GM21423 (cell line): Measurements from ENCODE around the gene TUBA4A.
"Not testable (repeated sequence)": the region's sequence is repeated elsewhere in the genome, so short reads cannot be mapped to it uniquely, and the experiment has no call there.

Experiments
- ATAC-seq: cut with Tn5 transposase; IDR thresholded peaks from one replicate; pipeline ENCODE4 v1.9.1; 2021; ENCODE audit warnings: mild to moderate bottlenecking, moderate library complexity; ENCODE audit not compliant: unreplicated experiment

TUBA4A gene

GRCh38 chr2:219287116-219287440 is 33.4 kb upstream of the TUBA4A start:
- not testable (repeated sequence) for ATAC-seq

- ATAC-seq = no peak
These were observed 32.9 kb upstream of the TUBA4A start for GRCh38 chr2:219286436-219287115.

DNA sequence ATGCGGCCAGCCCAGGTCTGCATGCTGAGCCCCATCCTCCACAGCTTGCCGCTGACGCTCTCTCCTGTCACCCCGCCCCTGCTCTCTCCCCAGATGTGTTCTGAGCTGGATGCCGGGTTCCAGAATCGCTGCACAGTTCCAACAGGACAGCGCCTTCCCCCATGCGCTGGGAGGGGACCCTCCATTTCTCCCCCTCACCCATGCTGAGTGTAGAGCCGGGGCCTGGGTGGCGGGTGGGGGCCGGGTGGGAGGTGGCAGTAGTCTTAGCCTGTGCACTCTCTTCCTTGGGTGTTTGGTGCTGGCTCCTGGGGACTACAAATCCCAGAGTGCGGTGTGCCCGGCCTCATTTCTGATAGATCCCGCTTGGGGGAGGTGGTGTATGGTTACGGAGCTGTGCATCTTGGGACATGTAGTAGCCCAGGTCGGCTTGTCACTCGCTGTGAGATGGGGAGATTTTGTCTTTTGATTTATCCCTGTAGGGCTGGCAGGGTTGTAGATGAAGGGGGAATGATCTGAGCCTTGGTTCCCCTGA is 32.2 kb upstream of the TUBA4A start:
- no peak for ATAC-seq

- no peak for ATAC-seq
These were observed 31.6 kb upstream of the TUBA4A start for GRCh38 chr2:219285373-219285735.

GRCh38 chr2:219284501-219285372 is 31.0 kb upstream of the TUBA4A start:
- ATAC-seq = no peak

GRCh38 chr2:219282943-219283581 is 29.3 kb upstream of the TUBA4A start:
- no peak for ATAC-seq

- ATAC-seq = no peak
These were observed 28.7 kb upstream of the TUBA4A start for GRCh38 chr2:219282375-219282774.

GRCh38 chr2:219281588-219281987 is 27.9 kb upstream of the TUBA4A start:
- no peak for ATAC-seq

- ATAC-seq = no peak
These were observed 26.9 kb upstream of the TUBA4A start for GRCh38 chr2:219280651-219281050.

DNA sequence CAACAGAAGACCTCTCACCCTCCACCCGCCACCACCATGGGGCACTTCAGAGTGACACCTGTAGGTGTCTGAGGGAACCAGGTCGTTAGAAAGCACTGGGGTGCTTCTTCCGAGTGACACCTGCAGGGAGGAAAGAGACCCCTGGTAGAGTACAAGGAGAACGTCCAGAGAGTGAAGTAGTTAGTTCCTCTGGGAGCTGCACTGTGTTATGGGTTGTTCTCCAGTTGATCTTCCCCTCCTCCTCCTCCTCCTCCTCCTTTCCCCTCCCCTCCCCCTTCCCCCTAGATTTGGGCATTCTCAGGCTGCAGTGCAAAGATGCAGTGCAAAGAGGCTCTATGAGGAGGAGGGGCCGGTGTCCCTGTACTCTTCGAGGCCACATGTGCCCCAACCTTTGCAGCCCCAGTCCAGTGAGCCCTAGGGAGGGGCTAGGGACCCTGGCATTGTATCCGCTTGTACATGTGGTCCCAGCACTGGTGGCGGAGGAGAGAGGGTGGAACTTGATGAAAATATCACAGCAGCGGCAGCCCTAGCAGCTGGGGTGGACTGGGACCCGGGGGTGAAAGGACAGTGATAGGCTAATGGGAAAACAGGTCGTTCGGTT is 26.3 kb upstream of the TUBA4A start:
- no peak for ATAC-seq

DNA sequence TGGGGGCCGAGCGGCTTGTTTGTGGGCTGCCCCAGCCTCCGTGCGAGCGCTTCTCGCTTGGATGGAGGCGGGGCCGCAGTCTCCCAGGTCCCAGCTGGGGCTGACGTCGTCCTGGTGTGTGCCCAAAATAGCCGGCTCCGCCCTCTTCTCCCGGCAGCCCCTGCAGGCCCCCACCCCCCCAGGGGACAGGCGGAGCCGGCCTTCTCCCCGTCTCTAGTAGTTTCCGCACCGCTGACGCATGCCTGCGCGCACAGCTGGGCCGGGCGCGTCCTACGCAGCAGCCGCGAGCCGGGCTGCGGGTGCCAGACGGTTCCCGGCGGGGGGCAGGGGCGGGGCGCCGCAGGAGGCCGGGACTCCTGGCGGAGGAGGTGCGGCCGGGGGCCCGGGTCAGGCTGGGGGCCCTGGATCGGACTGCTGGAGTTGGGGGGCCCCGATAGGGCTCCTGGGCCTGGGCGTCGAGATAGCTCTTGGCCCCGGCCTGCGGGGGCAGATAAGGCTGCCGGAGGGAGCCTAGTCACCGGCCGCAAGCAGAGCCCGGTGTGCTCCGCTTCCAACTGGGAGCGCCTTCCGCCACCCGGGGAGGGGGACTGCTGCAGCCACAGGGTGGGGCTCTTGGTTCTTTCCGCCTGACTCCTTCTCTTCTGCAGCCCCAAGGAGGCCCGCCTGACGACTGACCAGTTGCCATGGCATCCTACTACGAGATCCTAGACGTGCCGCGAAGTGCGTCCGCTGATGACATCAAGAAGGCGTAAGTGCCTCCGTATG is 25.6 kb upstream of the TUBA4A start, which contains the start of gene DNAJB2:
Gene DNAJB2, plus strand, starts transcription at position 216 of the 765 bp plus-strand sequence. Its CDS starts 468 bp downstream, at position 684.
- ATAC-seq = peak; percentile 86

DNA sequence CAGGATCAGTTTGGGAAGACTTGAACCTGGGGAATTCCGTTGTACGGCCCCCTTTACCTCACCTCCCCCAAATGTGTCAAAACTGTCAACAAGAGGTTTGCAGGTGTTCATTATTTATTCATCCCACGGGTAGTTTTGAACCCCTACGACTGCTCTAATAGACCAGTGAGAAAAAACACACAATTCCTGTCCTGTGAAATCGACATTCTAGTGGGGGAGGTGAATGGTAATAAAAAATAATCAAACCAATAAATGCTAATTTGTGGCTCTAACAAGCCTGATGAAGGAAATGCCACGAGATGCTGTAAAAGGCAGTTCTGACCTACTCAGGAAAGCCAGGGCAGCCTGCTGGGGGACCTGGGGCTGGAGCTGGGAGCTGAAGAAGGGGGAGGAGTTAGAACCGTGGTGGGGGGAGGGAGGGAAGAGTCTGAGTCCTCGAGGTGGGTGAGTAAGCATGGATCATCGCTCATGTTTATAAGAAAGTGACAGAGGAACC is 25.0 kb upstream of the TUBA4A start:
- ATAC-seq = no peak

DNA sequence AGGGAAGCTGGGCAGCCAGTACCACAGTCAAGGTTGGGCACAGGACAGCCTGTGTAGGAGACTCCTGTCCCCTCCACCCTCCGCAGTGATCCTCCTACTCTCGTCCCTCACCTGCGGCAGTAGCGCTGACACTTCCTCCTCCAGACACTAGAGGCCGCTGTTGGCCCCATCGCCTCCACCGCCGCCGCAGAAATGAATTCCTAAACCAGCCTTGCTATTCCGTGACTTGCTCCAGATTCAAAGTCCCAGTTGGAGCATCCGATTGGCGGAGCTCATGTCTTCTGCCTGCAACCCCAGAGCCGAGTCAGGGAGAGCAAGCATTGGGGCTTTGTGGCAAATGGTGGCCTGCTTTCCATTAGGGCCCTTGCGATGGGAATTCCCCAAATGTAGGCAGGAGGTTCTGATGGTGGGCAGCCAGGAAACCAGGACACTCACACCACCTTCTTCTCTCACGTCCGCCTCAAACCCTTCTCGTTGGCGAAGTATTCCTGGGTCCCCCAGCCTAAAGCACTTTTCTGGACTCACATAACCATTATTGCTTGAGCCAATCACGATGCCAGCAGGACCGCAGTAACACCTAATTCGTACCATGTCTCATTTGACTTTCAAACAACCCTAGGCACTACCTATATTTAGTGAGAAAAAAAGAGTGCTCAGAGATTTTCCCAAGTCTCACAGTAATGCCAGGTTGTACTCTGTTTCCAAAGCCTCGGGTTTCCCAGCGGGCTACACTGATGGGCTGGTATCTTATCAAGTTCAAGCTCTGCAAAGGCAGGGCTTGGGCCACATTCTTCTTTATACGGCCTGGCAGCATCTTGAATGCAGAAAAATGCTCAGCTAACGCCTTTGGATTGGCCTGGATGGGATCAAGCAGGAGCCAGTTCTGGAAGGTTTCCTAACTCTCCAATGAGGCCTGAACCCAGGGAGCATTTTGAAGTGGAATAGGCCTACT is 24.3 kb upstream of the TUBA4A start:
- ATAC-seq = peak; percentile 19

- ATAC-seq = no peak
These were observed 20.7 kb upstream of the TUBA4A start for GRCh38 chr2:219274361-219274921.

DNA sequence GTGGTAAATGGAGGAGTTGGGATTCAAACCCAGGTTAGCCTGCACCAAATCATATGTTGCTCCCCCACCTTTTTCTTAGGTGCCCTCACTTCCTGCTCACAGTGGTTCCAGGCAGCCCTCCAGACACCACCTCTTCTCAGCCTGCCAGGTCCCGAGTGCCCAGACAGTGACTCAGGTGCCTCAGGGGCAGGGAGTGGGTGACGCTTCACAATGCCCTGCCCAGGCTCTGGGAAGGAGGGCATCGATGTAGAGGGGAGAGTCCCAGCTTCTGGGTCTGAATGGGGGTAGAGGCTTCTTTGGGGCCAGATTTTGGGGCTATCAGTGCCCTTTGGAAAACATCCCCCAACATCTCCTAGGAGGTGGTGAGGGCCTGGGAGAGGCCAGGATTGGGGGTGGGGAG is 20.2 kb upstream of the TUBA4A start:
- no peak for ATAC-seq

GRCh38 chr2:219272995-219273394 is 19.3 kb upstream of the TUBA4A start:
- ATAC-seq = no peak

GRCh38 chr2:219272356-219272755 is 18.6 kb upstream of the TUBA4A start:
- no peak for ATAC-seq

- ATAC-seq = no peak
These were observed 17.3 kb upstream of the TUBA4A start for GRCh38 chr2:219271021-219271420.

DNA sequence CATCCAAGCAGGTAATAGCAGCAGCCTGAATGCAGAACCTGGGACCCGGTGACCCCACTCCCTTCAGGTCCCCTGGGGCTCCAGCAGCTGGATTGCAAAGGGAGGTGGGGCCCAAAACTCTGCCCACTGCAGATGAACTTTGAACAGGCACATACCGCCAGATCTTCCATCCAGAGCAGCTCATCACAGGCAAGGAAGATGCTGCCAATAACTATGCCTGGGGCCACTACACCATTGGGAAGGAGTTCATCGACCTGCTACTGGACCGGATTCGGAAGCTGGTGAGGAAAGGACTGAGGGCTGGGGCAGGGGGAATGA is 16.3 kb upstream of the TUBA4A start:
- ATAC-seq = no peak
